Measurements from ENCODE around the gene SGK2. TPM values are rescaled to one million over a fixed set of nuclear protein-coding genes. Genes with fewer than 3 reads are reported as not detected.

The SGK2 gene
- total and polyA plus RNA-seq, 2 of the 13 experiments (the other 11 are each of a cell fraction or from before 2014, with no cell fraction given): 6.2 to 29.4 TPM

- no peak for TF ChIP-seq FOXA1 (IDR thresholded peaks at IDR 0.05)
- TF ChIP-seq FOXA1 (CRISPR knock-in tag; IDR thresholded peaks at IDR 0.05): no peak
- 0 out of 2 replicates have a peak, but pooled peaks have one; percentile 2 for TF ChIP-seq CTCF (CRISPR knock-in tag; IDR thresholded peaks at IDR 0.05)
- TF ChIP-seq ZNF572 (CRISPR knock-in tag; IDR thresholded peaks at IDR 0.05): no peak
- TF ChIP-seq AGO2 (optimal IDR thresholded peaks at IDR 0.05; ENCODE audit: low read depth, low read length): peak; percentile 53
- no peak for TF ChIP-seq ZNF282 (IDR thresholded peaks at IDR 0.05; ENCODE audit: partially characterized antibody)
- TF ChIP-seq KAT2B (IDR thresholded peaks at IDR 0.05; ENCODE audit: borderline replicate concordance, low read depth, low read length): no peak
- peak; percentile 18; the same call in 1 of the 2 replicates for TF ChIP-seq ZNF768 (CRISPR knock-in tag; IDR thresholded peaks at IDR 0.05)
Measured at GRCh38 chr20:43534016-43534415, 24.8 kb upstream of the SGK2 start (continued).

- 72% methylated on average over 8 of the region's 8 CpGs for WGBS (ENCODE audit: low lambda C conversion rate)
- DNase-seq (ENCODE audit: low spot score): no peak
- intact Hi-C loops (cut with micrococcal nuclease; ENCODE audit: unreplicated experiment) (no loop called here), in situ Hi-C loops (cut with HindIII; ENCODE audit: extremely low pct_ligation_motif_present, low pct_unique_long_range_greater_than_20kb) (loop anchor here (5.0 kb wide), 1 partner anchor 157 kb away; no protein-coding TSS in a partner anchor)
- Histone ChIP-seq H3K4me1 (ENCODE audit: insufficient read depth, low read length) (peaks cover 61% of the 10 kb centered on the region), H3K27ac (ENCODE audit: extremely low read length, insufficient read depth, low read length) (no peak overlapping the region), H2AFZ (ENCODE audit: low read length) (no peak overlapping the region), H3K79me2 (ENCODE audit: insufficient read depth, low read length) (no peaks in the 10 kb centered on the region), H3K4me3 (replicated peaks in 1 of 3; ENCODE audit: insufficient read depth in 1 of 3, low read depth in 2 of 3, low read length in 3 of 3) (no peak overlapping the region), H3K36me3 (replicated peaks in 1 of 2; ENCODE audit: control insufficient read depth in 1 of 2, insufficient read depth in 2 of 2, low read length in 2 of 2) (peaks cover 0 to 4% of the 10 kb centered on the region in 2 experiments; a peak in 1 of 5 replicates), H3K9ac (ENCODE audit: insufficient read depth, low read depth, low read length) (no peak overlapping the region), H4K20me1 (ENCODE audit: insufficient read depth, low read length) (no peaks in the 10 kb centered on the region), H3K4me2 (ENCODE audit: low read depth, low read length) (no peak overlapping the region; the same call in 1 of the 2 replicates), H3K9me3 (ENCODE audit: low read length) (no peaks in the 10 kb centered on the region), H3K27me3 (ENCODE audit: control insufficient read depth in 1 of 2, insufficient read depth in 2 of 2, low read length in 2 of 2) (no peaks in the 10 kb centered on the region; a peak in 1 of 5 replicates)
- peak; percentile 52 for FAIRE-seq
- no peak for ATAC-seq
- ChIA-PET CTCF (ENCODE audit: low intra/inter-chr PET ratio, low total read pairs) (no interaction called here), POLR2A (interaction anchor here (1.0 to 12.5 kb wide), 5 partner anchors 21 to 78 kb away, joined by 3 to 224 read pairs (median 4); partner anchors contain the start of genes IFT52, SGK2 and SRSF6)
- no TSS peak for BruUV-seq (replicated peaks)
- TF ChIP-seq NR2F1 (CRISPR knock-in tag; IDR thresholded peaks at IDR 0.05): no peak; a peak in 1 of 4 replicates
- TF ChIP-seq AGO1 (IDR thresholded peaks at IDR 0.05; ENCODE audit: low read depth, low read length, poor library complexity, severe bottlenecking): no peak
- TF ChIP-seq MLX (CRISPR knock-in tag; IDR thresholded peaks at IDR 0.05): no peak
- peak; percentile 43 for TF ChIP-seq NR2F6 (IDR thresholded peaks at IDR 0.05)
- no peak for TF ChIP-seq NR2F6 (CRISPR knock-in tag; IDR thresholded peaks at IDR 0.05)
- no peak for TF ChIP-seq ZNF629 (CRISPR knock-in tag; conservative IDR thresholded peaks at IDR 0.05)
- no peak for TF ChIP-seq ZNF275 (CRISPR knock-in tag; IDR thresholded peaks at IDR 0.05; ENCODE audit: borderline replicate concordance)
- TF ChIP-seq ZNF33B (CRISPR knock-in tag; IDR thresholded peaks at IDR 0.05): no peak
- TF ChIP-seq IRX3 (CRISPR knock-in tag; IDR thresholded peaks at IDR 0.05; ENCODE audit: borderline replicate concordance, low read depth): no peak
Measured at GRCh38 chr20:43534791-43535350, 24.0 kb upstream of the SGK2 start.

Measured in HepG2 (cell line).